Trophoblast cell (in vitro differentiated cells and primary cell): ENCODE results near the gene HNRNPUL1.

ENCODE experiments used
- DNase-seq, 2 donors: peaks; one replicate each; pipeline ENCODE4 v3.0.0-alpha.2; 2016
- H2AFZ ChIP-seq: 2 replicates; pipeline ENCODE4 v1.6.1; 2013; ENCODE audit warnings: low read length, moderate library complexity, mild to moderate bottlenecking; ENCODE audit not compliant: insufficient read depth, poor library complexity
- H2AK5ac ChIP-seq: 2 replicates; pipeline ENCODE4 v1.6.1; 2013; ENCODE audit warnings: mild to moderate bottlenecking, low read length
- H2BK120ac ChIP-seq: 2 replicates; pipeline ENCODE4 v1.6.1; 2013; ENCODE audit warnings: low read length, mild to moderate bottlenecking, moderate library complexity; ENCODE audit not compliant: insufficient read depth, poor library complexity
- H2BK12ac ChIP-seq: 2 replicates; pipeline ENCODE4 v1.6.1; 2013; ENCODE audit warnings: mild to moderate bottlenecking, low read length, moderate library complexity
- H2BK5ac ChIP-seq: 2 replicates; pipeline ENCODE4 v1.6.1; 2013; ENCODE audit warnings: low read length, low read depth, moderate library complexity, mild to moderate bottlenecking; ENCODE audit not compliant: poor library complexity
- H3K14ac ChIP-seq: 2 replicates; pipeline ENCODE4 v1.6.1; 2013; ENCODE audit warnings: mild to moderate bottlenecking, low read length
- H3K18ac ChIP-seq: 2 replicates; pipeline ENCODE4 v1.6.1; 2013; ENCODE audit warnings: mild to moderate bottlenecking, low read length
- H3K23ac ChIP-seq: 2 replicates; pipeline ENCODE4 v1.6.1; 2013; ENCODE audit warnings: low read length
- H3K27ac ChIP-seq: 2 replicates; pipeline ENCODE4 v1.5.1; 2013; ENCODE audit warnings: low read depth, mild to moderate bottlenecking, inconsistent platforms, low read length, moderate library complexity
- H3K27me3 ChIP-seq: 2 replicates; pipeline ENCODE4 v1.6.1; 2013; ENCODE audit warnings: inconsistent platforms, mild to moderate bottlenecking, low read length, moderate library complexity; ENCODE audit not compliant: insufficient read depth
- H3K36me3 ChIP-seq, 2 experiments: 1 replicate in 1 of 2; 2 replicates in 1 of 2; pipeline ENCODE4 v1.6.1; 2013; ENCODE audit warnings: low read length in 2 of 2, mild to moderate bottlenecking in 2 of 2, moderate library complexity in 1 of 2; ENCODE audit not compliant: insufficient read depth in 2 of 2, control insufficient read depth in 1 of 2
- H3K4ac ChIP-seq: 2 replicates; pipeline ENCODE4 v1.6.1; 2013; ENCODE audit warnings: low read depth, mild to moderate bottlenecking, low read length, moderate library complexity
- H3K4me1 ChIP-seq, 2 experiments: 1 replicate in 1 of 2; 2 replicates in 1 of 2; pipeline ENCODE4 v1.6.1; 2013; ENCODE audit warnings: low read length in 2 of 2, mild to moderate bottlenecking in 2 of 2, moderate library complexity in 1 of 2; ENCODE audit not compliant: insufficient read depth in 2 of 2, control insufficient read depth in 1 of 2
- H3K4me2 ChIP-seq: 2 replicates; pipeline ENCODE4 v1.6.1; 2013; ENCODE audit warnings: inconsistent platforms, mild to moderate bottlenecking, low read length, moderate library complexity
- H3K4me3 ChIP-seq: 2 replicates; pipeline ENCODE4 v1.5.1; 2013; ENCODE audit warnings: mild to moderate bottlenecking, low read depth, low read length, inconsistent platforms
- H3K79me1 ChIP-seq: one replicate; pipeline ENCODE4 v1.6.1; 2013; ENCODE audit warnings: low read length
- H3K79me2 ChIP-seq: 2 replicates; pipeline ENCODE4 v1.6.1; 2013; ENCODE audit warnings: low read length, mild to moderate bottlenecking; ENCODE audit not compliant: control insufficient read depth, insufficient read depth, poor library complexity
- H3K9ac ChIP-seq: 2 replicates; pipeline ENCODE4 v1.6.1; 2013; ENCODE audit warnings: mild to moderate bottlenecking, low read length
- H3K9me3 ChIP-seq: 2 replicates; pipeline ENCODE4 v1.6.1; 2013; ENCODE audit warnings: low read depth, mild to moderate bottlenecking, control low read depth, inconsistent platforms, low read length; ENCODE audit not compliant: insufficient read depth
- H4K12ac ChIP-seq: 2 replicates; pipeline ENCODE4 v1.6.1; 2013; ENCODE audit warnings: low read depth, mild to moderate bottlenecking, low read length, moderate library complexity
- H4K8ac ChIP-seq: 2 replicates; pipeline ENCODE4 v1.6.1; 2013; ENCODE audit warnings: low read depth, mild to moderate bottlenecking, low read length, moderate library complexity
- H4K91ac ChIP-seq: one replicate; pipeline ENCODE4 v1.6.1; 2013; ENCODE audit warnings: low read depth, mild to moderate bottlenecking, low read length, moderate library complexity
- WGBS: extraction: QIAGEN DNeasy Blood & Tissue Kit; methylation state at CpG from one replicate; pipeline ENCODE4 v1.1.7; 2013; ENCODE audit warnings: missing lambda C conversion rate; ENCODE audit not compliant: insufficient read length, insufficient coverage; ENCODE audit errors: extremely low coverage; 5-methylcytosine and 5-hydroxymethylcytosine counted together

The HNRNPUL1 gene

DNA sequence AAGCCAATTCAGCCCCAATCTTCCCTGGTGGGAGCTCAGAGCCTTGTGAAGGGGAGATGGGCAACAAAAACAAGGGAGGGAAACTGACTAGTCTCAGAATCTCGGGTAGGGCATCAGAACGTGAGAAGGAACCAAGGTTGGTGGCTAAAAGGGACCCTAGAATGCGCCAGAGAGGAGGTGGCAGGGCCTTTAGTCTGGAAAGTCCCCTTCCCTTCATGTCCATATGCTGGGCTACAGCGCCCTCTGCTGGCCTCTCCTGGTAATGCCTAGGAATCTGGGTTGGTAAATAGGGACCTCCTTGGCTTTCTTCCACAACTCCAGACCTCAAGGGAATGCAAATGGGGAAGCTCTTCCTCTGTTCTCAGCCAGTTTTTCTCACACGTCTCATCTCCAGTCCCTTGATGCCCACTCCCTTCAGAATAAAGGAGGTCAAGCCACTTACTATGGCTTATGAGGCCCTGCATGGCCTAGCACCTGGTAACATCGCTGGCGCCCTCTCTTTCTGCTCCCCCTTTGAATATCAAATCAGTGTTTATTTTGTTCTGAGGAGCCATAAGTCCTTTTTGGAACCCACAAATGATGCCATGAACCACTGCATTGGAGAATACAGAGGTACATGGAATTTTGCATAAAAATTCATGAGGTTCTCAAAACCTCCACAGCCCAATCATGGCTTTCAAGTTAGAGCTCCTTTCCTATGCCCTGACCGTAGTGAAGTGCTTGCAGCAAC lies 44.4 kb downstream of the HNRNPUL1 start:
- peaks cover 5 to 13% of the 10 kb centered on the region in 2 experiments for H3K4me1 ChIP-seq
- H3K4ac ChIP-seq, result no peak overlapping the region
- H2BK5ac ChIP-seq, result no peak overlapping the region
- H3K79me1 ChIP-seq, result peaks cover 8% of the 10 kb centered on the region
- H4K91ac ChIP-seq, result no peak overlapping the region
- peak; percentile 90 to 99 for DNase-seq
- no peak overlapping the region for H3K9ac ChIP-seq
- no CpG with 5 or more reads among the region's 8 CpGs for WGBS
- peak overlapping the region; percentile 34 for H2AK5ac ChIP-seq
- H2BK120ac ChIP-seq, result no peak overlapping the region
- H3K4me2 ChIP-seq, result no peak overlapping the region
- H2AFZ ChIP-seq, result no peak overlapping the region
- H3K23ac ChIP-seq, result no peak overlapping the region
- no peaks in the 10 kb centered on the region for H3K9me3 ChIP-seq
- no peaks in the 10 kb centered on the region for H3K27me3 ChIP-seq
- H3K14ac ChIP-seq, result no peak overlapping the region
- peak overlapping the region; percentile 1 for H2BK12ac ChIP-seq
- H3K36me3 ChIP-seq, result peaks cover 48 to 53% of the 10 kb centered on the region in 2 experiments
- H4K8ac ChIP-seq, result peak overlapping the region; percentile 8
- peak overlapping the region; percentile 45 for H4K12ac ChIP-seq
- no peak overlapping the region for H3K18ac ChIP-seq
- H3K4me3 ChIP-seq, result no peak overlapping the region
- H3K79me2 ChIP-seq, result peaks cover 4% of the 10 kb centered on the region
- H3K27ac ChIP-seq, result peak overlapping the region; percentile 20

DNA sequence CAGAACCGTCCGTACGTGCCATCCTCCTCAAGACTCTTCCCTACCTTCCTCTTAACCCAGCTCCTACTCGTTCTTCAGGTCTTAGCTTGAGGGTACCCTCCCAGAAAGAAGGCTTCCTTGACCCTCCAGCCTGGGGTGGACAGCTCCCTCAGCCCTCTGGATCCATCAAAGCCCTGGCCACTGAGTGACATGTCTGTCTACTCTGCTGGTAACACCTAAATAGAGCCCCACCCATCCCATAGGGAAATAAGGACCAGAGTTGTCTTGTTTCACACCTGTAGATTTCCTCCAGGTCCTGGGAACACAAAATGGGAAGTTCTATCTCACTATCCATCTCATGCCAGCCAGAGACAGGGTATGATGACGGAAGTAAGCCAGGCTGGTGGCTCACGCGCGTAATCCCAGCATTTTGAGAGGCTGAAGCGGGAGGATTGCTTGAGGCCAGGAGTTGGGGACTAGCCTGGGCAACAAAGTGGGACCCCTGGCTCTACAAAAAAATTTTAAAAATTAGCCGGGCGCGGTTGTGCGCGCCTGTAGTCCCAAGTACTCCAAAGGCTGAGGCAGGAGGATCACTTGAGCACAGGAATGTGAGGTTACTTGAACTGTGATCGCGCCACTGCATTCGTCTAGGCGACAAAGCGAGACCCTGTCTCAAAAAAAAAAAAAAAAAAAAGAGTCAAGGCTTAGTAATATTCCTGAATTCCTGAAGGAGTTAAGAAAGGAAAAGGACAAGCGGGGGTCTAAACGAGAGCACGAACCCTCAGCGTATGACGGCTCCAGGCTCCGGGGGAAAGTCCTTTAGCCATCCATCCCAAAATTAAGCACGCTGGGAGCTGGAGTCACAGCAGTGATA lies 45.2 kb downstream of the HNRNPUL1 start:
- H2BK5ac ChIP-seq, result peak overlapping the region; percentile 24
- peaks cover 4% of the 10 kb centered on the region for H3K79me2 ChIP-seq
- no peak overlapping the region for H2AFZ ChIP-seq
- H3K36me3 ChIP-seq, result peaks cover 44 to 48% of the 10 kb centered on the region in 2 experiments
- no peak overlapping the region for H2BK120ac ChIP-seq
- peak overlapping the region; percentile 45 for H4K12ac ChIP-seq
- peak overlapping the region; percentile 1 for H2BK12ac ChIP-seq
- H3K27me3 ChIP-seq, result no peaks in the 10 kb centered on the region
- WGBS, result no CpG with 5 or more reads among the region's 26 CpGs
- peak overlapping the region; percentile 41 for H4K91ac ChIP-seq
- no peak overlapping the region for H3K23ac ChIP-seq
- peaks cover 5 to 13% of the 10 kb centered on the region in 2 experiments for H3K4me1 ChIP-seq
- H3K27ac ChIP-seq, result peak overlapping the region; percentile 92
- peak overlapping the region; percentile 90 for H3K9ac ChIP-seq
- peaks cover 8% of the 10 kb centered on the region for H3K79me1 ChIP-seq
- peak in 1 of 2 donors; percentile 47 for DNase-seq
- peak overlapping the region; percentile 83 for H3K4me3 ChIP-seq
- peak overlapping the region; percentile 47 for H3K14ac ChIP-seq
- peak overlapping the region; percentile 64 for H4K8ac ChIP-seq
- H3K18ac ChIP-seq, result peak overlapping the region; percentile 10
- H3K4me2 ChIP-seq, result peak overlapping the region; percentile 78
- H2AK5ac ChIP-seq, result peak overlapping the region; percentile 75
- no peaks in the 10 kb centered on the region for H3K9me3 ChIP-seq
- H3K4ac ChIP-seq, result peak overlapping the region; percentile 57

DNA sequence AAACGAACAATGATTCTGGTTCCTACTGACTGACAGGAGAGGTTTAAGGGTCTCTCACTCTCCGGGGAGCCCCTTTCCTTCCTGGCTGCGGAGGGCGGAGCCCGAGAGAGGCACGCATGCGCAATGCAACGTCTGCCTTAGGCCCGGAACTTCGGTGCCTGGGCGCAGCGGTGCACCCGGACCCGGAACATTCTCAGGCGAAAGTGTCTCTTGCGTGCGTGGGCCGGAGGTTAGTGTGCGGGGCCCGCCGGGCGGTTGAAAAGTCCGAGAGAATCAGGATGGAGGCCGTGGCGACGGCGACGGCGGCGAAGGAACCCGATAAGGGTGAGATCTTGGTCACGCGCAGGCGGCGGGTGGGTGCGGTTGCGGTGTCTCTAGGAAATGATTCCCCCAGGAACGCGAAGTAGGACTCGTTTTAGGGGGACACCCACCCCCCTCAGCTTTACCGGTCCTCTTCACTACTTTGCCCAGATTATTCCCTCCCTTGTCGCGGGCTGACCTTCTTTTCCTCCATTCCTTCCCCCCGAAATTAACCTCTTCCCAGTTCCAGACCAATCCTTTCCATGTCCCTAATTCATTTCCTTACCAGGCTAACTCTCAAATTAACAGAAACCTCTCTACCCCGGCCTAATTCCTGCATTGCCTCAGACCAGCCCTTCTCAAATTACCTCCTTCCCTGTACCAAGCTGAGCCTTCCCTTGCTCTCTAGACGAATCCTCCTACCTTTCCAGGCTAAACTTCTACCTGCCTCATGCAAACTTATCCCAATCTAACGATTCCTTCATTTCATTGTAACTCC lies 46.1 kb downstream of the HNRNPUL1 start, which contains the start of gene CCDC97:
TSS of gene CCDC97 (plus strand) at position 140 of the 799 bp plus-strand sequence. CDS start at position 279, 139 bp downstream.
- peak within 1 kb of the TSS; percentile 93 for H3K14ac ChIP-seq
- H2AFZ ChIP-seq, result peak within 1 kb of the TSS; percentile 90
- H4K8ac ChIP-seq, result peak within 1 kb of the TSS; percentile 97
- H3K4ac ChIP-seq, result peak within 1 kb of the TSS; percentile 81
- peak within 1 kb of the TSS; percentile 95 for H3K18ac ChIP-seq
- peak within 1 kb of the TSS; percentile 83 for H3K4me3 ChIP-seq
- no peak within 1 kb of the TSS for H3K23ac ChIP-seq
- H3K4me2 ChIP-seq, result peak within 1 kb of the TSS; percentile 78
- H3K9ac ChIP-seq, result peak within 1 kb of the TSS; percentile 90
- peaks cover 5 to 13% of the 10 kb centered on the region in 2 experiments for H3K4me1 ChIP-seq
- DNase-seq, result peak; percentile 72 to 89
- H3K36me3 ChIP-seq, result peaks cover 38 to 39% of the 10 kb centered on the region in 2 experiments
- no peaks in the 10 kb centered on the region for H3K9me3 ChIP-seq
- peak within 1 kb of the TSS; percentile 1 for H2BK12ac ChIP-seq
- WGBS, result no CpG with 5 or more reads among the region's 47 CpGs
- peaks cover 4% of the 10 kb centered on the region for H3K79me2 ChIP-seq
- H3K79me1 ChIP-seq, result peaks cover 8% of the 10 kb centered on the region
- no peaks in the 10 kb centered on the region for H3K27me3 ChIP-seq
- H3K27ac ChIP-seq, result peak within 1 kb of the TSS; percentile 92
- H2BK5ac ChIP-seq, result peak within 1 kb of the TSS; percentile 95
- H4K91ac ChIP-seq, result peak within 1 kb of the TSS; percentile 92
- H2AK5ac ChIP-seq, result peak within 1 kb of the TSS; percentile 75
- peak within 1 kb of the TSS; percentile 86 for H4K12ac ChIP-seq
- H2BK120ac ChIP-seq, result peak within 1 kb of the TSS; percentile 90

DNA sequence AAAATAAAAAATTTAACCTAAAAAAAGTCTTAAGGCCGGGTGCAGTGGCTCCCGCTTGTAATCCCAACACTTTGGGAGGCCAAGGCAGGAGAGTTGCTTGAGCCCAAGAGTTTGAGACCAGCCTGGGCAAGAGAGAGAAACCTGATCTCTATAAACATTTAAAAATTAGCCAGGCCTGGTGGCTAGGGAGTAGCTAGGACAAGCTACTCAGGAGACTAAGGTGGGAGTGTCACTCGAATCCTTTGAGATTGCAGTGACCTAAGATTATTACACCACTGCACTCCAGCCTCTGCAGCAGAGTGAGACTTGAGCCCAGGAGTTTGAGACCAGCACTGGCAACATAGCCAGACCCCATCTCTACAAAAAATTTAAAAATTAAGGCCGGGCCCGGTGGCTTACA lies 46.9 kb downstream of the HNRNPUL1 start:
- H3K4me2 ChIP-seq, result peak overlapping the region; percentile 78
- H3K4me3 ChIP-seq, result no peak overlapping the region
- H3K4me1 ChIP-seq, result peaks cover 5 to 13% of the 10 kb centered on the region in 2 experiments
- H3K18ac ChIP-seq, result no peak overlapping the region
- WGBS, result no CpG with 5 or more reads among the region's 5 CpGs
- peaks cover 30 to 39% of the 10 kb centered on the region in 2 experiments for H3K36me3 ChIP-seq
- no peak overlapping the region for H3K23ac ChIP-seq
- no peak overlapping the region for H2BK5ac ChIP-seq
- H3K4ac ChIP-seq, result no peak overlapping the region
- peaks cover 8% of the 10 kb centered on the region for H3K79me1 ChIP-seq
- H2BK120ac ChIP-seq, result no peak overlapping the region
- no peak for DNase-seq
- H2BK12ac ChIP-seq, result no peak overlapping the region
- H3K79me2 ChIP-seq, result peaks cover 4% of the 10 kb centered on the region
- H4K12ac ChIP-seq, result no peak overlapping the region
- H3K27me3 ChIP-seq, result no peaks in the 10 kb centered on the region
- H2AFZ ChIP-seq, result no peak overlapping the region
- no peak overlapping the region for H3K14ac ChIP-seq
- H2AK5ac ChIP-seq, result no peak overlapping the region
- no peak overlapping the region for H4K8ac ChIP-seq
- no peaks in the 10 kb centered on the region for H3K9me3 ChIP-seq
- no peak overlapping the region for H3K27ac ChIP-seq
- H3K9ac ChIP-seq, result no peak overlapping the region
- H4K91ac ChIP-seq, result no peak overlapping the region
